Heart left ventricle (tissue), 13 donors: ENCODE measurements around the gene TSPAN7.

Experiments
- POLR2A ChIP-seq, 2 donors: fragments of 450-650 bp; IDR thresholded peaks; one replicate each; pipeline ENCODE4 v1.6.1; 2017; ENCODE audit warnings: antibody characterized with exemption in 2 of 2, mild to moderate bottlenecking in 2 of 2, moderate library complexity in 2 of 2
- TF ChIP-seq, protein P1 (sequence below), 12 donors: fragments of 200-600 bp; sonication (generic) in 4 of 12; IDR thresholded peaks; one replicate each; pipeline versions ENCODE4 v1.5.0 to v1.8.0; 2018 to 2022; ENCODE audit warnings: antibody characterized with exemption in 12 of 12, mild to moderate bottlenecking in 5 of 12
- donor health status: ischemic (EF 13 %, LVEDD 7.1; RV severe dilation, severe dysfunction).
- donor health status: DM: no; HTN: yes; CAD: no.
- donor health status: DM: no; HTN: no; CAD: no.
- donor health status: ischemic (EF 25% LVEDD 6.9; RV normal size, moderate dysfunction).
- donor health status: ischemic (EF 25% LVEDD 5.7; RV mildly dilated, moderate dysfunction).
- donor health status: ischemic (EF 35%, LVEDD 5.7; RV mildly dilated, moderate dysfunction).
- donor health status: nonischemic (EF 11% LVEDD 7.7; RV severe dilation, severe dysfunction).
- donor health status: DM: yes; HTN: yes; CAD: no.
- donor health status: PGD.
- donor health status: ischemic (EF 29% LVEDD 5.4; RV normal size, mild dysfunction).
- donor health status: nonischemic (EF 23%, LVEDD 6.1; RV moderate dilation, normal function).

DNA sequence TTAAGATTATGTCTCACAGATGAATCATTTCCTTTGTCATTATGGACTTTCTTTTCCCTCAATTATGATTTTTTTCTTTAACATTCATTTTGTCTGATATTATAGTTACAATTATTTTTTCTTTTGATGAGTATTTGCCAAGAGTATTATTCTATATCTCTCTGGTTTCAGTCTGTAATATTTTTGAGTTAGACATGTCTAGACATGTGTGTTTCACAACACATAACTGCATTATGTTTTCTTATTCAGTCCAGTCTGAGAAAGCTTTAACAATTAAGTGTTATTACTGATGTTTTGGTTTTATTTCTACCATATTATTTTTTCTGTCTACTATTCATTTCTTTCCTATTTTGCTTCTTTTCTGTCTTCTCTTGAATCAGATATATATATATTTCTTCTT is 131.6 kb downstream of the TSPAN7 start:
- no peak for TF ChIP-seq POLR2A (IDR thresholded peaks at IDR 0.05)
- TF ChIP-seq, protein P1, sequence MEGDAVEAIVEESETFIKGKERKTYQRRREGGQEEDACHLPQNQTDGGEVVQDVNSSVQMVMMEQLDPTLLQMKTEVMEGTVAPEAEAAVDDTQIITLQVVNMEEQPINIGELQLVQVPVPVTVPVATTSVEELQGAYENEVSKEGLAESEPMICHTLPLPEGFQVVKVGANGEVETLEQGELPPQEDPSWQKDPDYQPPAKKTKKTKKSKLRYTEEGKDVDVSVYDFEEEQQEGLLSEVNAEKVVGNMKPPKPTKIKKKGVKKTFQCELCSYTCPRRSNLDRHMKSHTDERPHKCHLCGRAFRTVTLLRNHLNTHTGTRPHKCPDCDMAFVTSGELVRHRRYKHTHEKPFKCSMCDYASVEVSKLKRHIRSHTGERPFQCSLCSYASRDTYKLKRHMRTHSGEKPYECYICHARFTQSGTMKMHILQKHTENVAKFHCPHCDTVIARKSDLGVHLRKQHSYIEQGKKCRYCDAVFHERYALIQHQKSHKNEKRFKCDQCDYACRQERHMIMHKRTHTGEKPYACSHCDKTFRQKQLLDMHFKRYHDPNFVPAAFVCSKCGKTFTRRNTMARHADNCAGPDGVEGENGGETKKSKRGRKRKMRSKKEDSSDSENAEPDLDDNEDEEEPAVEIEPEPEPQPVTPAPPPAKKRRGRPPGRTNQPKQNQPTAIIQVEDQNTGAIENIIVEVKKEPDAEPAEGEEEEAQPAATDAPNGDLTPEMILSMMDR (IDR thresholded peaks at IDR 0.05): no peak
